Measurements from ENCODE around the gene CHMP6. TPM values are rescaled to one million over a fixed set of nuclear protein-coding genes. Genes with fewer than 3 reads are reported as not detected.

Gene CHMP6
- total and polyA plus RNA-seq, 4 experiments from 2014 or later = 36.7 to 48.7 (median 41.9) TPM

- Histone ChIP-seq H3K36me3 (ENCODE audit: insufficient read depth, low read length) (peaks cover 36% of the 10 kb centered on the region), H3K4me1 (ENCODE audit: insufficient read depth, low read length) (no peaks in the 10 kb centered on the region), H3K9me3 (ENCODE audit: control insufficient read depth in 1 of 2, low read length in 2 of 2) (no peaks in the 10 kb centered on the region), H3K27ac (ENCODE audit: low read depth, low read length) (no peak overlapping the region), H3K27me3 (ENCODE audit: insufficient read depth, low read length) (no peaks in the 10 kb centered on the region), H3K4me3 (ENCODE audit: low read length in 2 of 2) (no peak overlapping the region)
- Mint-ChIP-seq H3K27me3 (no peaks in the 10 kb centered on the region), H3K36me3 (peaks cover 31% of the 10 kb centered on the region in 2 donors), H3K9me3 (no peaks in the 10 kb centered on the region), H3K27ac (no peak overlapping the region), H3K4me3 (no peak overlapping the region), H3K4me1 (peaks cover 0 to 7% (median 0%) of the 10 kb centered on the region in 4 donors)
- intact Hi-C loops (cut with micrococcal nuclease) = no loop called here
- ChIA-PET POLR2A (ENCODE audit: partially characterized antibody) (no interaction called here), CTCF (ENCODE audit: partially characterized antibody) (no interaction called here)
- DNase-seq = no peak
These were observed 44.3 kb upstream of the CHMP6 start for GRCh38 chr17:80947200-80947940.

- H3K4me1 Mint-ChIP-seq = peaks cover 0 to 7% (median 0%) of the 10 kb centered on the region in 4 donors
- intact Hi-C loops (cut with micrococcal nuclease) = no loop called here
- ChIA-PET POLR2A (ENCODE audit: partially characterized antibody) (no interaction called here), CTCF (ENCODE audit: partially characterized antibody) (no interaction called here)
- H3K9me3 Mint-ChIP-seq = no peaks in the 10 kb centered on the region
- Histone ChIP-seq H3K36me3 (ENCODE audit: insufficient read depth, low read length) (peaks cover 36% of the 10 kb centered on the region), H3K4me3 (ENCODE audit: low read length in 2 of 2) (no peak overlapping the region), H3K4me1 (ENCODE audit: insufficient read depth, low read length) (no peaks in the 10 kb centered on the region), H3K27ac (ENCODE audit: low read depth, low read length) (no peak overlapping the region), H3K27me3 (ENCODE audit: insufficient read depth, low read length) (no peaks in the 10 kb centered on the region), H3K9me3 (ENCODE audit: control insufficient read depth in 1 of 2, low read length in 2 of 2) (no peaks in the 10 kb centered on the region)
- H3K4me3 Mint-ChIP-seq = no peak overlapping the region
- DNase-seq = no peak
- peaks cover 29 to 32% of the 10 kb centered on the region in 2 donors for H3K36me3 Mint-ChIP-seq
- H3K27me3 Mint-ChIP-seq = no peaks in the 10 kb centered on the region
- no peak overlapping the region for H3K27ac Mint-ChIP-seq
These were observed 43.3 kb upstream of the CHMP6 start for GRCh38 chr17:80948019-80948975.

GRCh38 chr17:80948976-80949450, 42.6 kb upstream of the CHMP6 start:
- H3K36me3 Mint-ChIP-seq = peaks cover 29 to 31% of the 10 kb centered on the region in 2 donors

GRCh38 chr17:80949451-80950421, 41.9 kb upstream of the CHMP6 start:
- CTCF ChIA-PET (ENCODE audit: partially characterized antibody) = no interaction called here

More at GRCh38 chr17:80948976-80949450, 42.6 kb upstream of the CHMP6 start:
- no peak for DNase-seq
- Mint-ChIP-seq H3K27ac (no peak overlapping the region), H3K4me3 (no peak overlapping the region), H3K27me3 (no peaks in the 10 kb centered on the region), H3K9me3 (no peaks in the 10 kb centered on the region), H3K4me1 (peaks cover 0 to 7% (median 0%) of the 10 kb centered on the region in 4 donors)
- CTCF ChIA-PET (ENCODE audit: partially characterized antibody) = no interaction called here
- POLR2A ChIA-PET (ENCODE audit: partially characterized antibody) = no interaction called here
- Histone ChIP-seq H3K36me3 (ENCODE audit: insufficient read depth, low read length) (peaks cover 36% of the 10 kb centered on the region), H3K9me3 (ENCODE audit: control insufficient read depth in 1 of 2, low read length in 2 of 2) (no peaks in the 10 kb centered on the region), H3K27me3 (ENCODE audit: insufficient read depth, low read length) (no peaks in the 10 kb centered on the region), H3K4me3 (ENCODE audit: low read length in 2 of 2) (no peak overlapping the region), H3K4me1 (ENCODE audit: insufficient read depth, low read length) (no peaks in the 10 kb centered on the region), H3K27ac (ENCODE audit: low read depth, low read length) (no peak overlapping the region)
- intact Hi-C loops (cut with micrococcal nuclease) = no loop called here

GRCh38 chr17:80950466-80951120, 41.0 kb upstream of the CHMP6 start:
- no peaks in the 10 kb centered on the region for H3K27me3 ChIP-seq (ENCODE audit: insufficient read depth, low read length)
- ChIA-PET POLR2A (ENCODE audit: partially characterized antibody) (no interaction called here), CTCF (ENCODE audit: partially characterized antibody) (no interaction called here)
- no peak overlapping the region for H3K4me3 ChIP-seq (ENCODE audit: low read length in 2 of 2)
- peaks cover 36% of the 10 kb centered on the region for H3K36me3 ChIP-seq (ENCODE audit: insufficient read depth, low read length)
- no peak overlapping the region for H3K27ac Mint-ChIP-seq
- intact Hi-C loops (cut with micrococcal nuclease) = no loop called here
- no peaks in the 10 kb centered on the region for H3K9me3 ChIP-seq (ENCODE audit: control insufficient read depth in 1 of 2, low read length in 2 of 2)
- no peaks in the 10 kb centered on the region for H3K27me3 Mint-ChIP-seq
- H3K9me3 Mint-ChIP-seq = no peaks in the 10 kb centered on the region
- H3K4me1 Mint-ChIP-seq = peaks cover 0 to 7% (median 0%) of the 10 kb centered on the region in 4 donors
- no peaks in the 10 kb centered on the region for H3K4me1 ChIP-seq (ENCODE audit: insufficient read depth, low read length)
- H3K36me3 Mint-ChIP-seq = peaks cover 30 to 31% of the 10 kb centered on the region in 2 donors
- no peak overlapping the region for H3K4me3 Mint-ChIP-seq
- DNase-seq = no peak
- H3K27ac ChIP-seq (ENCODE audit: low read depth, low read length) = no peak overlapping the region

More at GRCh38 chr17:80949451-80950421, 41.9 kb upstream of the CHMP6 start:
- H3K4me1 ChIP-seq (ENCODE audit: insufficient read depth, low read length) = no peaks in the 10 kb centered on the region
- H3K27me3 Mint-ChIP-seq = no peaks in the 10 kb centered on the region
- peaks cover 36% of the 10 kb centered on the region for H3K36me3 ChIP-seq (ENCODE audit: insufficient read depth, low read length)
- H3K27me3 ChIP-seq (ENCODE audit: insufficient read depth, low read length) = no peaks in the 10 kb centered on the region
- no peak for DNase-seq
- H3K9me3 ChIP-seq (ENCODE audit: control insufficient read depth in 1 of 2, low read length in 2 of 2) = no peaks in the 10 kb centered on the region
- H3K9me3 Mint-ChIP-seq = no peaks in the 10 kb centered on the region
- H3K36me3 Mint-ChIP-seq = peaks cover 26 to 28% of the 10 kb centered on the region in 2 donors
- POLR2A ChIA-PET (ENCODE audit: partially characterized antibody) = no interaction called here
- peak overlapping the region in 1 of 8 donors; percentile 46 for H3K4me3 Mint-ChIP-seq
- no peak overlapping the region for H3K27ac ChIP-seq (ENCODE audit: low read depth, low read length)
- no peak overlapping the region for H3K4me3 ChIP-seq (ENCODE audit: low read length in 2 of 2)
- no peak overlapping the region for H3K27ac Mint-ChIP-seq
- peaks cover 0 to 7% (median 0%) of the 10 kb centered on the region in 4 donors for H3K4me1 Mint-ChIP-seq
- intact Hi-C loops (cut with micrococcal nuclease) = no loop called here

- Mint-ChIP-seq H3K9me3 (no peaks in the 10 kb centered on the region), H3K27me3 (no peaks in the 10 kb centered on the region), H3K4me3 (no peak overlapping the region), H3K27ac (no peak overlapping the region), H3K4me1 (no peaks in the 10 kb centered on the region), H3K36me3 (peaks cover 23 to 24% of the 10 kb centered on the region in 2 donors)
- Histone ChIP-seq H3K36me3 (ENCODE audit: insufficient read depth, low read length) (peaks cover 30% of the 10 kb centered on the region), H3K4me1 (ENCODE audit: insufficient read depth, low read length) (no peaks in the 10 kb centered on the region), H3K27ac (ENCODE audit: low read depth, low read length) (no peak overlapping the region), H3K9me3 (ENCODE audit: control insufficient read depth in 1 of 2, low read length in 2 of 2) (no peaks in the 10 kb centered on the region), H3K27me3 (ENCODE audit: insufficient read depth, low read length) (no peaks in the 10 kb centered on the region), H3K4me3 (ENCODE audit: low read length in 2 of 2) (no peak overlapping the region)
- no peak for DNase-seq
- ChIA-PET CTCF (ENCODE audit: partially characterized antibody) (no interaction called here), POLR2A (ENCODE audit: partially characterized antibody) (no interaction called here)
- intact Hi-C loops (cut with micrococcal nuclease) = no loop called here
These were observed 40.2 kb upstream of the CHMP6 start for GRCh38 chr17:80951121-80952090.
